HG03280 (cell line): ENCODE results near the gene LMF1.
"Not testable (repeated sequence)": the region's sequence is repeated elsewhere in the genome, so short reads cannot be mapped to it uniquely, and the experiment has no call there.

ENCODE experiments used
- ATAC-seq: cut with Tn5 transposase; IDR thresholded peaks from one replicate; pipeline ENCODE4 v1.9.1; 2021; ENCODE audit warnings: mild to moderate bottlenecking, moderate library complexity; ENCODE audit not compliant: unreplicated experiment

The LMF1 gene

DNA sequence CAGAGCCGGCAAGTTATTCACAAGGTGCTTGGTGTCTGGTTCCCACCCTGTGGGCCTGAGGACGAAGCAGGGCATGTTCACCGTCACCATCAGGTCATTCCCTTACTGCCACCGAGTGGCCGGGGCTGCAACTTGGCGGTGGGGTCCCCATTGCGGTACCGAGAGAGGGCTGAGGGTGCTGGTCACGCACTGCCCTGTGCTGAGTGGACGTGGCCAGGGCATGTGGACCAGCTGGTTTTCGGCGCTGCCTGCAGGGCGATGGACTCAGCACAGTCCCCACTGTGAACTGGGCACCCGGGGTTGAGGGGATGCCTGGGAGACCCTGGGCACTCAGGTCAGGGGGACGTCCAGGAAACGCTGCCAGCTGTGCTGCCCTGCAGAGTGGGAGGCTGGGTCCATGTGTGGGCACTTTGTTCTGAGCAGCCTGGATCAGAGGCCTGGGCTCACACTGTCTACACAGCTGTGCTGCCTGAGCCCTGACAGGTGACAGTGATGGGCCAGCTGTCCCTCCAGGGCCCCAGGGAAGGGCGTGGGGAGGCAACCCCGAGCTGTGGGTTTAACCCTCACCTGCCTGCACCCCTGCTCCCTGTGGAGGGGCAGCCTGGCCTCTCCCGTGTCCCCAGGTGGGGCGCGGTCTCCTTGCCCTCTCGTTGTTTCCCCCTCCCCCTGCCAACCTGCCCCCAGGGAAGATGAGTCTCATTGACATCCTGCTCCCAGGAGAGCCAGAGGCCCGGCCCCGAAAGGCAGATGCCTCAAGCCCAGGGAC lies 131.0 kb downstream of the LMF1 start:
- ATAC-seq, result no peak

DNA sequence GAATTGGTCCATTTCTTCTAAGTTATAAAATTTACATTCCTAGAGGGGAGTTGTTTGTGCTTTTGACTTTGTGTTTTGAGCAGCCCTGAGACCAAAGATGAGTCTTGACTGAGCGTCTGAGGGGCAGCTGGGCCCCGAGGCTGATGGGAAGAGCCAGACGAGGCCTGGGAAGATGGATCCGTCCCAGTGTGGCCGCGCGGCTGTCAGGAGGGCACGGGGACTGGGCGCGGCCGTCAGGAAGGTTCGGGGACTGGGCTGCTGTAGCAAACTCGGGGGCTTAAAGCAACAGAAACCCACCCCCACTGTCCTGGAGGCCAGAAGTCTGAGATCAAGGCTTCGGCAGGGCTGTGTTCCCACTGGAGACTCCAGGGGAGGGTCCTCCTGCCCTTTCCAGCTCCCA lies 132.0 kb downstream of the LMF1 start:
- ATAC-seq, result no peak

DNA sequence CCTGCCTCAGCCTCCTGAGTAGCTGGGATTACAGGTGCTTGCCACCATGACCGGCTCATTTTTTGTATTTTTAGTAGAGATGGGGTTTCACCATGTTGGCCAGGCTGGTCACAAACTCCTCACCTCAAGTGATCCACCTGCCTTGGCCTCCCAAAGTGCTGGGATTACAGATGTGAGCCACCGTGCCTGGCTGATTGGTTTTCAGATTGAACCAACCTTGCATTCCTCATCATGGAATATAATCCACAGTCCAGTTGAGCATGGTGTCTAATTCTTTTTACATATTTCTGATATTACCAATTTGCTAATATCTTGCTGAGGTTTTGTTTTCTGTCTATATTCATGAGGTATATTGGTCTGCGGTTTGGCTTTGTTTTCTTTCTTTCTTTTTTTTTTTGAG lies 134.0 kb downstream of the LMF1 start:
- ATAC-seq, result not testable (repeated sequence)

- no peak for ATAC-seq
These were observed 134.6 kb downstream of the LMF1 start for GRCh38 chr16:836221-836620.

DNA sequence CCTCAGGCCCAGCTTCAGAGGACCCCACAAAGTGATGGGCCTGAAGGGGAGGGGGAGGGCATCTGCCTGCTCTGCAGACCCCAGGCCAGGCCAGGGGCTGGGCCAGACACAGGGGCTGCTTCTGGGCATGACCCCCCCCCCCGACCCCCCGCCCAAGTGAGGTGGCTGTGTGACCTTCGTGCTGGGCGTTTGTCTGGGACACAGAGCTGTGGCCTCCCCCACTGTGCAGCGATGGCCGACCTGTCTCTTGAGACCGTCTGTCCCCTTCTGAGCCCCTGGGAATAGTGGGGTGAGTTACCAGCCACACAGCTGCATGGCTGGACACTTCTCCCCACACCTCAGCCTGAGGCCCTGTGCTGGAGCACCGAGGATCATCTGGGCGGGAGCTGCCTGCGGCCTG lies 135.4 kb downstream of the LMF1 start:
- no peak for ATAC-seq

DNA sequence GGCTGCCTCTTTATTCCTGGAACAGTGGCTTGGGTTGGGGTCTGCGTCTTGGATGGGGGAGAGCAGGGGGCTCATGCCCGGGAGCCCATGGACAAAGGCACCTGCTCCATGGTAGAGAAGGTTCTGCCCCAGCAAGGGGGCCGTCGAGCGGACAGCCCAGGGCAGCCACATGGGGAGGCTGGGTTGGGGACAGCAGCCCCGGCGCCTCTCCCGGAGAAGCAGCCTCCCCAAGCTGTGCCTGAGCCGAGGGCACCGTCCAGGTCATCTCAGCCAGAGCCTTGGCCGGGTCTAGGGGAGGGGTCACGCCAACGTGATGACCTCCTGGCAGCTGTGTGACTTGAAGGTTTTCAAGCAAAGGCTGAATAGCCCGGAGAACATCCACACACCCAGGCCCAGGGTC lies 137.4 kb downstream of the LMF1 start:
- no peak for ATAC-seq

- no peak for ATAC-seq
These were observed 138.0 kb downstream of the LMF1 start for GRCh38 chr16:832652-833336.

- no peak for ATAC-seq
These were observed 139.0 kb downstream of the LMF1 start for GRCh38 chr16:831571-832413.

GRCh38 chr16:830871-831570 lies 139.8 kb downstream of the LMF1 start:
- ATAC-seq, result no peak

- ATAC-seq, result no peak
These were observed 140.5 kb downstream of the LMF1 start for GRCh38 chr16:830107-830870.

- no peak for ATAC-seq
These were observed 141.9 kb downstream of the LMF1 start for GRCh38 chr16:828891-829290.

DNA sequence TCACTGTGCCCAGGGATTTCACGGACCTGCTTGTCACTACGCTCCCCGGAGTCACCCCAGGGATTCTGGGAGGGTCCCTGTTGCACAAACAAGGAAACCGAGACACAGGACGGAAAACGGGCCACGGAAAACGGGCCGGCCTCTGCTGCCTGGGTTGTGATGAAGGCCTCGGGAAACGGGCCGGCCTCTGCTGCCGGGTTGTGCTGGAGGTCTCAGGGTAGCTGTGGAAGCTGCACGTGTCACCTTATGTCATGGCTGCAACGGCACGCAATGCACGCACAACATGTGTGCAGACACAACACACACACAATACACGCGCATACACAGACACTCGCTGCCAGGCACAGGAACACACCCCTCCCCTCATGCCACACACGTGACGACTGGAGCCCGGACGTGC lies 143.3 kb downstream of the LMF1 start:
- ATAC-seq, result no peak

DNA sequence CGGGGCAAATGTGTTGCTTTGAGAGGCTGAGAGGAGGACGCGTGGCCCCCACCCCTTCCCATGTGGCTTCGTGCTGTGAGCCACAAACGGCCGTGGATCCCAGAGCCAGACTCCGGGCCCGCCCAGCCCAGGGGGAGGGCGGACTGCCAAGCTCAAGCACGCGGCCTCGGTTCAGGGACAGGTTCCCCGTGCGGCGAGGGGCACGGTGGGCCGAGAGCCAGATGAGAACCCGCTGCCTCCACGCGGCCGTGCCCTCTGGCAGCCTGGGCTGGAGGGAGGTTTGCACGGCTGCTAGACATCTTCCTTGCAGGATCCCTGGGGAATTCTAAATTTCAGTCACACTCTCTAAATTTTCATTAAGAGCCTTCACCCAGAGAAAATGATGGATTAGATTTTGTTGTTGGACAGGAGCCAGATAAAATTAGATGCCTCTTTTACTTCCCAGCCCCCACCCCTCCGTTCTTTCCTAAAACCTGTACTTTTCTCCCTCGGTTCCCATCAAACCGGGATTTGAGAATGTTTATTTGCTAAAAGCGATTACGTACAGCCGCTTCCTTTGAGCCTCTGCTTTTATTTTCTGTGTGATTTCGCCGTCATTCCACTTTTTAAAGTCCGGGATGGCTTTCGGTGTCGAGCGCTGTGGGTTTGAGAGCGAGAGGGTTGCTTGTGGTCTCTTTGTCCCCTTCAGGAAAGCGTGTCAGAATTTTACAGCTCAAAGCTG lies 145.3 kb downstream of the LMF1 start:
- no peak for ATAC-seq

- no peak for ATAC-seq
These were observed 146.2 kb downstream of the LMF1 start for GRCh38 chr16:824601-825000.

DNA sequence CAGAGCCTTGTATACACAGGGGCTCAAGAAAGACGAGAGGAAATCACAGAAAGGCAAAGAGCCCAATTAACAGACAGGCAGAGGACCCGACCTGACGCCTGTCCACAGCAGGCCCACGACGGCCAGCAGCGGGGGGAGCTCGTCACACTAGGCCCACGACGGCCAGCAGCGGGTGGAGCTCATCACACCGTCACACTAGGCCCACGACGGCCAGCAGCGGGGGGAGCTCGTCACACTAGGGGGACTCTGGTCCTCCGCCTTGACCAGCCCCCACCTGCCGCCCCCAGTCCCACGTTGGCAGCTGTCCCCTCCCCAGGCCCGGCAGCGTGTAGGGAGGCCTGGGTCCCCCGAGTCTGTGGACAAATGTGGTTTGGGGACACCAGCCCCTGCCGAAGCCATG lies 146.6 kb downstream of the LMF1 start:
- no peak for ATAC-seq

- no peak for ATAC-seq
These were observed 147.9 kb downstream of the LMF1 start for GRCh38 chr16:822909-823297.

- no peak for ATAC-seq
These were observed 148.4 kb downstream of the LMF1 start for GRCh38 chr16:822174-822908.

DNA sequence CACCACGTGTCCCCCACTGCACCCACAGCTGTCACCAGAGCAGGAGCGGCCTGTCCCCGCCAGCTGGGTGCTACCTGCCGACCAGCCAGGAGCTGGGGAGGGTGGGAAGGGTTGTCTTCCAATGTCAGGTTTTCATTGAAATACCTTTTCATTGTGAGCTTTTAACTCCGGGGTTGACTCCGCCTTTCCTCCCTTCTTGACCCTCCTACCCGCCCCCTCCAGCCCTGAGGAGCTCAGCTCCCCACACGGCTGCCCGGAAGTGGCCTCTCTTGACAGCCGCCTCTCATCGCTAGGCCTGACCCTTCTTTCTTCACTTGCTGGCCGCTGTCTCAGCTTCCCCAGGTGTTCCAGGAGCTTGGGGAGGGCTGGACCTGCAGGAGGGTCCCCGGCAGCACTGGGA lies 149.0 kb downstream of the LMF1 start:
- ATAC-seq, result no peak

- no peak for ATAC-seq
These were observed 150.0 kb downstream of the LMF1 start for GRCh38 chr16:820748-821147.
